Measurements from ENCODE around the gene LRRN2.
"Not testable (repeated sequence)": the region's sequence is repeated elsewhere in the genome, so short reads cannot be mapped to it uniquely, and the experiment has no call there.

The LRRN2 gene

DNA sequence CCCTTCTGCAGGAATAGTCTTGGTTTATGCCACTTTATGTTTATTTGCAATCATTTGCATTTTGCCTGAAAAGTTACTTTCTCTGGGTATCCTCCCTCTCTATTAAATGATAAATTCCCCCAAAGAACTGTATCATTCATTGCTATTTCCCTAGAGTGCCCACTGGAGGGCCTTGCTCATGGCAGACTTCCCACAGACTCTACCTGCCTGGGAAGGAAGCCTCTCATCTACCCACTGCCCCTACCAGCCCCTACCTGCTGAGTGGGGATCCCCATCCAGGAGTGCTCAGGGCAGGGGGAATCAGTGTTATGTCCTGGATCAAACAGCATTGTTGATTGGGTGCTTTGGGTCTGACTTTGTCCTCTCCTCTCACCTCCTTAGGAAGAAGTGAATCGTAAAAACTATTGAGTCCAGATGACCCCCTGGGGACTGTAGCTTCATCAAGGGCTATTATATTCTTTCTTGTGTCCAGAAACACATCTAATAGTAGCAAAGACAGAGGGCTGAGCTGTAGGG is 6.8 kb upstream of the LRRN2 start:
- no peak for DNase-seq (ENCODE audit: low spot score)

DNA sequence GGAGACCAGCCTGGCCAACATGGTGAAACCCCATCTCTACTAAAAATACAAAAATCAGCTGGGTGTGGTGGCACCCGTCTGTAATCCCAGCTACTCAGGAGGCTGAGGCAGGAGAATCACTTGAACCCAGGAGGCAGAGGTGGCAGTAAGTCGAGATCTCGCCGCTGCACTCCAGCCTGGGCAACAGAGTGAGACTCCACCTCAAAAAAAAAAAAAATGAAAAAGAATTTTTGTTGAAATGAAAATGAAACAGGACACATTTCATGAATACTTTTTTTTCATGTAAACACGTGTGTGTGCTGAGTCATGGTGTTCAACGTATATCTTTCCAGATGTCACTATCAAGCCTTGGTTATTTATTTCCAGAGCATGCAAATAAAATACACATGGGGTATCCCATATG is 5.8 kb upstream of the LRRN2 start:
- not testable (repeated sequence) for DNase-seq (ENCODE audit: low spot score)

DNA sequence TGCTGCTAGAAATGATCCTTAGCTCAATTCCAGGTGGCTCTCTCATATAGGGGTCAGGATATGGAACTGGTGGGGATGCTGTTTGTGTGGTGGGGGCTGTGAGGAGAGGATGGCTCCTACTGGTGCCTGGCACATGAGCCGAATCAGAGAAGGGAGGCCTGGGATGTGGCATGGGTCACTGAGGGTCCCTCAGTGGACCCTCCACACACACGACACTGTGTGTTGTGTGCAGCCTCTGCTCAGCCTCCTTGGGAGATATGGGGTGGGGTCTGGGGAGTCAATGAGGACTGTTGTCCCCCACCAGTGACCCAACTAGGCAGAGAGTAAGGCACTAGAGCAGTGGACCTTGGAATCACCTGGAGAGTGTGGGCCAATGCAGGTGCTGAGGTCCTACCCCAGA is 3.2 kb upstream of the LRRN2 start:
- DNase-seq (ENCODE audit: low spot score) = no peak

DNA sequence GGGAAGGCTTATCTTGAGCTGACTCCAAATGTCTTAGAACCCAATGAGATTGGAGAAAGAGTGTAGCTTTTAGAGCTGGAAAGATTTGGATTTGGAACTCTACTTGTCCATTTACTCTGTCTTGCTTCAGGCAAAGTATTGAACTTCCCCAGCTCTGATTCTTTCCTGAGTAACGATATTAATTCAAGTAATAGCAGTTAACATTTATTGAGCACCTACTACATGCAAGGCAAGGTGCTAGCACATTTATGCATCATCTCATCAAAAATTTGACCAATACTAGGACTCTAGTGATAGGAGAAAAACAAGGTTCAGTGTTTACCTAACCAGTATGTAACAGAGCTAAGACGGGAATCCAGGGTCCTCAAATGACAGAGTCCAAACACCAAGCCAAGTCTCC is 2.5 kb upstream of the LRRN2 start:
- DNase-seq (ENCODE audit: low spot score) = no peak

DNA sequence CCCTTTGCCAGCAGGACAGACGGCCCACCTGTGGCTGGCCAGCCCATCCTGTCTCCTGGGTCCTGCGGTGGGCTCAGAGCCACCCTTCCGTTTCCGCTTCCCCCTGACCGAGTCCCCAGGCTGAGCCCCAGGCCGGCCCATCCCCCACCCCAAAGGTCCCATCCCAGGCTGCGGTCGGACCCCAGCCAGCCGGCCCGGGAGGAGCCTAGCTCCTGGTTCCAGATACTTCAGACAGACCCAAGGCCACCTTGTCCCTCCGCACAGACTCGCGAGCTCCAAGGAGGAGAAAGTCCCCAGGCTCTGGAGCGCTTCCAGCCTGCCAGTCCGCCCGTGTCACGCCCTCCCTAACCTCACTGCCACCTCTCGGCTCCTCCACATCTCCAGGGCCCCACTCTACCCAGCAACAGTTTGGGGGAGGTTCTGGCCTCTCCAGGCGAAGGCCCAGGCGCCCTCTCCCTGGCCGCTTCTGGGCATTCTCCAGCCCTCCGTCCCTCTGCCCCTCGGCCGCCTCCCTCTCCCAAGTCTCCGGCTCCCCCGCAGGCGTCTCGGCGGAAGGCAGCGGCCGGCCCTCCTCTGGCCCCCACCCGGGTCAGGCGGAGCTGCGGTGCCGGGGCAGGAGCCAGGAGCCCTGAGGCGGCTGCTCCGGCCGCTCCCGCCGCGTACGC is 835 bp downstream of the LRRN2 start:
- DNase-seq (ENCODE audit: low spot score) = no peak

DNA sequence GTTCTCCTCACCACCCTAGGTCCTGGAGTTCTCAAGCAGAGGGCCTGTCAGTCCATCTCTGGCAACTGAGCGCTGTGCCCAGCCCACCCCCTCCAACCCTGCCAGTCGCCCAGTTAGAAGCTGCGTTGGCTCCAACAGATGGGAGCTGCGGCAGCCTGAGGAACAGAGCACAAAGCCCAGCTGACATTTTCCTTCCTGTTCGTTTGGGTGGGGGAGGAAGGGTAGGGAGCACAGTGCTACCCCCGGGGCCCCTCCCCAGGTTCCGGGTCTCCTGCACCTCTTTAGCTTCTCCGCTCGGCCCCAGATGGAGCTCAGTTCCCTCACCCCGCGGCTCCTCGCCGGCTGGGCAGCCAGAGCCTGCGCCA is 1.4 kb downstream of the LRRN2 start:
- DNase-seq (ENCODE audit: low spot score) = no peak

DNA sequence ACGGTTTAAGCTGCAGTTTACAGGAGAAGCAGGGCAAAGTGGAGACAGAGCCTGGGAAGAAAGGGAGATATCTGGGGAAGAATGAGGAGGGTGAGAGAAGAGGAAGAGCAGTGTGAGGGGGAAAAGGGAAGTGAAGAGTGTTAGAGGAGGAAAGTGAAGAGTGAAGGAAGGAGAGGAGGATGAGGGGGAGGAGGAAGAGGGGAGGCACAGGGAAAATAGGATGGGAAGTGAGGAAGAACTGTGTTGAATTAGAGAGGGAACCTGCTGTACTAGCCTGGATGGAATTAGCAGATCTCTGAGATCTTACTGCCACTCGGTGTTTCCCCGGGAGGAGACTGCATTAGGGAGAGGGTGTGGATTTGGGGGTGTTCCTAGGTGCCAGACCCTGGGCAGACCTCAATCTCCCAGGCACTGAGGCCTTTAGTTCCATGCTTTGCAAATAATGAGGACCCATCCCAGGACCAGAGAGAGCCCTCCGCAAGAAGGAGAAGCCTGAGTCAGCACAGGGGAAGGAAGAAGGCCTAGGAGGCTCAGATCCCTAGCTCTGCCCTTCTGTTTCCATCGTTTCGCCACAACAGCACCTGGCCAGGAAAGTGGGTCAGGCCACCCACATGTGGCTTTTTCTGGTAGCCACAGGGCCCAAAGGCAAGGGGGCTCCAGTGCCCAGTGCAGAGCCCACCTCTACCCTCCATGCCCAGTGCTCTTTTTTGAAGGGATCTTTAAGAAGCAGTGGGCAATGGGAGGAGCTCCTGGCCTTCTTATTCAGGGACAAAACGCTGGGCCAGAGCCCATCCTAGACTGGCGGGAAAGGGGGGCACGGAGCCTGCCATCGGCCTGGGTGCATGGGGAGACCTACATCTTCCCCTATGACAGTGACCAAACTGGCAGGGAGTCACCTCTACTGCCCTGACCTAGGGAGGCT is 2.0 kb downstream of the LRRN2 start:
- no peak for DNase-seq (ENCODE audit: low spot score)

DNA sequence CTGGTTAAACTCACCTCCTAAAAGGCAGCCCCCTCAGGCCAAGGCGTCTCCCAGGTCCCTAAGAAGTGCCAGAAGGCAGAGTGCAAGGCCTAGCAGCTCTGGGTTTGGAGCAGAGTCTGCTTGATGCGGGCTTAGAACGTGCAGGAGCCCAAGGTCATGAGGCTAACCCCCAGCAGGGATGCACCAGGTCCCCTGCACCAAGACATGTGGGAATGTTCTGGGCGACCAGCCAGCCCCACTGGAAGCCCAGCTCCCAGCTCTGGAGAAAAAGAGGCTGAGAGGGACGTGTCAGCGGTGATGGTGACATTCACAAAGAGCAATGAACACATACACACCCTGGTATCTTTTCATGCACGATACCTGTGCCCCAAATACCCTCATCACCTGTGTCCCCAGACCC is 5.1 kb downstream of the LRRN2 start:
- DNase-seq (ENCODE audit: low spot score) = no peak

DNA sequence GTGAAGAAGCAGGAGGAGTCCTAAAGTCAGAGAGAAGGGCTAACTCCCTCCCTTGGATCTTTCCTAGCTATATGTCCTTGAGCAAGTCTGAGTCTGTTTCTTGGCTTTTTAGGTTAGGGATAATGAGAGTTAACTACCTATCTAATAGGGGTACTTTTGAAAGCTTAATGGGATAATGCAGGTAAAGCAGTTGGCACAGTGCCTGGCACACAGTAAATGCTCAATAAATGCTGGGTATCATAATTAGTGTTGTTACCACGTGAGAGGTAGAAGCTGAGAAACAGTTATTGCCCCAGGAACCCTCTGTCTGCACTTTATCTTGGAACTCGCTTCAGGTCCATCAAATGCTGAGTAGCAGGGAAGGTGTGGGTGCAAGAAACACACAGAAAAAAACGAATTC is 5.5 kb downstream of the LRRN2 start:
- no peak for DNase-seq (ENCODE audit: low spot score)

DNA sequence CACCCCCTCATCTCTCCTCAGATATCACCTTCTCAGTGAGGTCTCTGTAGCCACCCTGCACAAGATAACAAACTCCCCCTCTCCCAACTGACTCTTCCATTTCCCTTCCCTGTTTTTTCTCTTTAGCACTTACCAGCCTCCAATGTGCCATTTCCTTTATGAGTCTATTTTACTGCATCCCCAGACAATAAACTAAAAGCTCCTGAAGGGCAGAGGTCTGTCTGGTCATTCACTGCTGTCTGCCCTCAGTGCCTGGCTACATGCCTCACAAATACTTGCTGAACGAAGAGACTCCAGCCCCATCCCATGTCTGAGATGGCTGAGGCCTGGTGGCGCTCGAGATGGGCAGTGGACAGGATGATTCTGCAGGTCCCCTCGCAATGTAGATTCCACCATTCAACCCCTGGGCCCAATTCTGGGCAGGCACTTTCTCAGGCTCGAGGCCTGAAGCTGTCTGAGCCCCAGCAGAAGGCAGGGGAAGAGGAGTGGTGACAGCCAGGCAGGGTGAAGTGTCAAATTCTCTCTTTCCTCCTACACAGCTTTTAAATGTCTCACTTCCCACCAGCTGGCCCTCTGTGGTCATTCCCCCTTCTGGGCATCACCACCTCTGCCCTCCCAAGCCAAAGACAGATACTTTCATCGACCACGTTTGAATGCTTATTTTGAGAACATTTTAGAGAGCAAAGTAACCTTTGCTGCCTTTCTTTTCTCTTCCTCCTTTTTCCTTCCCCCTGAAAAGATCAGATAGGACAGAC is 6.6 kb downstream of the LRRN2 start:
- no peak for DNase-seq (ENCODE audit: low spot score)

DNA sequence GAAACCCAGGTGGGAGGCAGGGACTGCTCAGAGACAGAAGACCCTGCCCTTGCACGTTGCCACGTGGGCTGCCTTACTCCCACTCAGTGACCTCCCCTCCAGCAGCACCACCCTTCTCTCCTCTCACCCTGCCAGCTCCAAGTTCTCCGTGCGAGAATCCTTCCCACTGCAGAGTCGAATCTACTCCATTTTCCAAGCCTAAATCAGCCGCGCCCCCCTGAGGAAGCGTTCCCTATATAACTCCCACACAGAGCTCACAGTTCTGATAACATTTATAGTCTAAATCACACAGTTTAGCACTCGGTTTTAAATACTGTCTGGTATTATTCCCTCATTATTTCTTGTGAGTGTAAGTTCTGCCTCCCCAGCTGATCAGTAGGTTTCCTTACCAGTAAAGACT is 7.7 kb downstream of the LRRN2 start:
- no peak for DNase-seq (ENCODE audit: low spot score)

DNA sequence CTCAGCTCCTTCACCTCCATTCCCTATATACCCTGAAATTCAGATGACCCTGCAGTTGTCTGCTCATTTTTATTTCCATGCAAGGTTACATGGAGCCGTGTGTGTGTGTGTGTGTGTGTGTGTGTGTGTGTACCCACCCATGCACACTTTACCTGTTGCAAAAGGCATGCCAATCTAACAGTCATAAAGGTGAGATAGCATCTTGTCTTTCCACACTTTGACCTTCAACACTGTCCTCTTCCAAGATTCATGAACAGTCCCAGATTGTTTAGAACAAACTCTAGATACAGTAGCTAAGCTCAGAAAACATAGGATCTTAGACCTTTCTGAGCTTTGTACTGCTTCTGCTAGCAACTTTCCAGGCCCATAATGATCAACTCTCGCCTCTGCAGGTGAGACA is 9.5 kb downstream of the LRRN2 start:
- no peak for DNase-seq (ENCODE audit: low spot score)

DNA sequence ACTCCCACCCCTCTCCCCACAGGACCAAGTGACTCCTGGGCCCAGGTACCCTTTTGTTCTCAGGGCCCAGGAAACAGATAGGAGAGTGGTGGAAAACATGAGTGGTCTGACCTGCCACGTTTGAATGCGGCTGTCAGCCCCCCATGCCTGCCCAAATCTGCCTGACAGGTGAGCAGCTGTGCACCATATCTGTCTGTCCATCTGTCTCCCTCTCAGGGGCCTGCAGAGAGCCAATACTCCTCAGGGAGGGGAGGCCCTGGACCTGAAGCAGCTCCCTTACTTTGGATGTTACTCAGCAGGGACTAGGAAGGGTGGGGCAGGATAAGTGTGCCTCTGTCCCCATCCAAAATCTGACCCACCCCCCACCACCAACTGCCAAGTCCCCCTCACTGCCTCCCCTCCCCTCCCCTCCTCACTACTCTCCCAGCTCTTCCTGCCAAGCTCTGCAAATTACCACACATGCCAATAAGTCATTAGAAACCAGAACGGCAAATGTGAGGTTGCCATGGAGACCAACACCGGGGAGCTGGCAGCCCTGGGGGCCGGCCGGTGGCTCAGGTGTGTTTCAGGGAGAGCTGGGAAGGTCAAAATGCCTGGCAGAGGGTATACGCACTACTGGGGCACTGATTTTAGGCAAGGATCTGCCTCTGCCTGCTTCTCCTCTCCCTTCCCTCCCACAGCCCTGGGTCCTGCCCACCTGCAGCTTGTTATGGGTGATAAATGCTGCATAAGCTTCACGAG is 11.5 kb downstream of the LRRN2 start:
- DNase-seq (ENCODE audit: low spot score) = no peak

DNA sequence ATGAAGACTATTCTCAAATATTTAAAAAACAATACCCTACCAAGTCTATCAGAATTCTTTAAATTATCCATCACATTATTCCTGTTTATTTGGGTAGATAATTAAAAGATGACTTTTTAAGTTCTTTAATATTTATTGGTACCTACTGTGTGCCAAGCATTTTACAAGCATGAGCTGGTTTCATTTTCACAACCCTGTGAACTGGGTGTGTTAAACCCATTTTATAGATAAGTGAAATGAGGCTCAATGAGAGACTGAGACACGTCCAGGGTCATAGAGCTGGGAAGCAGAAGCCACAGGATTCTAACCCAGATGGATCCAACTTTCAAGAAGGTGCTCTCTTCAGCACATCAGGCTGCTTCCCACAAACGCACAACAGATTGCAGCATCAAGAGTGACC is 12.3 kb downstream of the LRRN2 start:
- DNase-seq (ENCODE audit: low spot score) = no peak

DNA sequence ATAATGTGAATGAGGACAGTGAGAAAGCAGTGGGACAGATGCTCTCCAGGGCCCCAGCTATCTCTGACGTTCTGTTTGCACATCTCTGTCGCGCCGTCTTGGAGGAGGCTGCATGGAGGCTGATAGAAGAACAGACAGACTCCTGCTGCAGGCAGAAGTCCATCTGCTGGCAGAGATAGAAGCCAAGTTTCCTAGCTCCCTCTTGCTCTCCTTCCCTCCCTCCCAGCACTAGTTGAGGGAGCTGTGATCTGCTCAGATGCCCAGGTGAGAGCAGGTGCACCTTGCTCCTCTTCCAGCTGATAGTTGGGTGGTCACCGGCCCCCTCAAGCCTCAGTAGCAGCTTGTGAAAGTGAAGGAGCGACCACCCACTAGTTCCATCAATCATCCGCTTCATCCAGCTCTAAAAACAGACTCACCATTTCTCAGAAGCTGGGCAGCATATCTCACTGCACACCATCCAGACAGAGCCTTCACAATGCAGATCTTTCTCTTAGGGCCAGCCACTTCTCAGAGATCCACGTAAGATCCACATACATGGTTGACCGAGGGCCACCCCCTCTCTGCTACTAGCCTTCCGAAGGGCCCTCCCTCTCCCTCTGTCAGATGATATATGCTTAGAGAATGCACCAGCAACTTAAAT is 12.9 kb downstream of the LRRN2 start:
- DNase-seq (ENCODE audit: low spot score) = no peak

DNA sequence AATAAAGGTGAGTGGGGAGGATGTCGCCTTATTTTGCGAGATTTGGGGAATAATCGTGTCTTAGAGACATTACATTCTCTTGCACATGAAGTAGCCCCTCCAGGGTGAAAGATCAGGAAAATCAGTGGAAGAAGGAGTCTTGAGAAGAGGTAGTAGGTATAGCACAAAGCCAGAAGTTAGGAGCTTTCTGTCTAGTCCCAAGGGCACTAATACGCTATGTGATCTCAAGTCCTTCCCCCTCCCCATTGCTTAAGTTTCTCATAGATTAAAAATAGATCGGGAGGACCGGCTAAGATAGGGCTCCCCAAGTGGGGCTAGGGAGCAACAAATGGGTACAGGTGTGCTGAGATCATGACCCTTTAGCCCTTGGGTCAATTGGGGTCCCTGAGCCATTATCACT is 13.5 kb downstream of the LRRN2 start:
- no peak for DNase-seq (ENCODE audit: low spot score)

DNA sequence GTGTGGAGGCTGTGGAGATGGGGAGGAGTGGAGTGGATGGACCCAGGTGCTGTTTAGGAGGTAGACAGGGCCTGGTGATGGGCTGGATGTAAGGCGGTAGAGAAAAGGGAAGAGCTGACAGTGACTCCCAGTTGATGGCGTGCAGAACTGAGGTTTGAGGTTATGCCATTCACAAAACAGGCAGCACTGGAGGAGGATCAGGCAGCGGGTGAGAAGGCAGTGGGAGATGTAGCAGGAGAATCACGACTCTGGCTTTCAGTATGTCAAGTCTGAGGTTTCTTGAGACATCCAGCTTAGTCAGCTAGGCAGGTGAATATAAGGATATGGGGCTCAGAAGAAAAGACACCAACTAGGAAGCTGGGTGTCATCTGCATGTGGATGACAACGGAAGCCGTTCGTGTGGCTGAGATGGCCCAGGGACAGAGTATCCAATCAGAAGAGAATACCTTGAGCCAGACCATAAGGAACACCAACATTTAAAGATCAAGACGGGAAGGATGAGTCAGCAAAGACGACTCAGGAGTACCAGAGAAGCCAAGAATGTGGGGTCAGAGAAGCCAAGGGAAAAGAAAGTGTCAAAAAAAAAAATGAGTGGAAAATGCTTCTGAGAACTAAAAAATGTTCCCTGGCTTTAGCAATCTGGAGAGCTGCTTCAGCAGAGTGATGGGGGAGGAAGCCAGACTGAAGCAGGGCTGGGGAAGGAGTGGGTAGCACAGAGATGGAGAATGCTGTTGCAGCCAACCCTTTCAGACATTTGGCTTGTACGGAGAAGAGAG is 15.2 kb downstream of the LRRN2 start:
- DNase-seq (ENCODE audit: low spot score) = no peak

DNA sequence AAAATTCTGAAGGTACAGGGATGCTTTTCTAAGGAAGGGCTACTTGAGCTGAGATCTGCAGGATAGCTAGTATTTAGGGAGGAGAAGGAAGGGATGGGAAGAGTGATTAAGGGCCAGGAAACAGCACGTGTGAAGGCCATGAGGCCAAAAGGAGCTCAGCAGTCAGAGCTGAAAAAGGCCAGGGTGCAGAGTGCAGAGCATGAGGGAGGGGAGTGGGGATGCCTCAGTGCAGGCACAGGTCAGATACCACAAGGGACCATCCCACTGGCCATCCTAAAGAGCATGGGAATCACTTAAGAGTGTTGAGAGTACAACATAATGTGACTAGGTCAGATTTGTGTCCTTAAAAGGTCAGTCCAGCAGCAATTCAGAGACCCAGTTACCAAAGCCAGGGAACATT is 16.0 kb downstream of the LRRN2 start:
- DNase-seq (ENCODE audit: low spot score) = no peak

DNA sequence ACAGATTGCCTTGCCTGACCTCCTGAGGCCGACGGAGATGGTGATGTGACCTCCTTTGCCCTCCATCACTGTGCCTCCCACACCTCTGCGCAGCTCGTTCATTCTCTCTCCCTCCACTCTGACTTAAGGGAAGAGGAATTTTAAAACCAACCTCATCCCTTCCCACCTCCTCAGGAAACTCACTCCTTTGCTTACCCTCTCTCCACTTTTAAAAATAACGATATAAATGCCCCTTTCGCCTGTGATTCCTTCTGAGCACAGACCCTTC is 21.2 kb downstream of the LRRN2 start:
- DNase-seq (ENCODE audit: low spot score) = no peak

DNA sequence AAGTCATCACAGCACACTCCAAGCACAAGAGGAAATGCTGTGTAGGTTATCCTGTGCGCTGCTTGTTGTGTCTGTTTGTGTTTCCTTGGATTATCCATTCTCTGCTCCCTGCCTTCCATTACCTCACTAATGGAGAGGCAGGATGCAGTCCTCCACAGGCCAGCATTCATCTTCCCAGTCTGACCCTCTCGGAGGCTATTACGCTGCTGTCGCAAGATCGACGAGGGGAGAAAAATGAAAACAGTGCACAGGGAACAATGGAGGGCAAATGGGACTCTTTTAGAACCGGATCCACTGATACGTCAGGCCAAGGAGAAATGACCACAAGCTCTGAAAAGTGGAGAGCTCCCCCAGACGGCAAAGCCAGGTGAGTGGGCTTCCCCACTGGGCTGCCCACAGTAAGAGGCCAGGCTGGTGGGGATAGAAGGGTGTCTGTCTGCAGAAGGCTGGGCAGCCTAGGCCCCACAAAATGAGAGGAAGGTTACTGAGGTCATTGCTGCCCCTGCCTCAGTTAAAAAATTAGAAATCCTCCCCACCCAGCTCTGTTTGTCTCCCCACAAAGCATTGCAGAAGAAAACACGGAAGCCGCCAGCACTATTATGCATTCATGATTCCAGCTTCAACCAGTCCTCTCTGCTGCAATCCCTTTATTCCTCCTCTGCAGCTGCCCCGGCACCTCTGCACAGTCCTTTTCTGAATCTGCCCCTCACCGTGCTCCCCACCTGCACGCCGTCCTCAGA is 21.7 kb downstream of the LRRN2 start:
- no peak for DNase-seq (ENCODE audit: low spot score)
